Trophoblast cell (in vitro differentiated cells and primary cell): Measurements from ENCODE around the gene PLEKHG3.

ENCODE experiments used
- DNase-seq, 2 donors: peaks; one replicate each; pipeline ENCODE4 v3.0.0-alpha.2; 2016
- H2AFZ ChIP-seq: 2 replicates; pipeline ENCODE4 v1.6.1; 2013; ENCODE audit warnings: low read length, moderate library complexity, mild to moderate bottlenecking; ENCODE audit not compliant: insufficient read depth, poor library complexity
- H2AK5ac ChIP-seq: 2 replicates; pipeline ENCODE4 v1.6.1; 2013; ENCODE audit warnings: mild to moderate bottlenecking, low read length
- H2BK120ac ChIP-seq: 2 replicates; pipeline ENCODE4 v1.6.1; 2013; ENCODE audit warnings: low read length, mild to moderate bottlenecking, moderate library complexity; ENCODE audit not compliant: insufficient read depth, poor library complexity
- H2BK12ac ChIP-seq: 2 replicates; pipeline ENCODE4 v1.6.1; 2013; ENCODE audit warnings: mild to moderate bottlenecking, low read length, moderate library complexity
- H2BK5ac ChIP-seq: 2 replicates; pipeline ENCODE4 v1.6.1; 2013; ENCODE audit warnings: low read length, low read depth, moderate library complexity, mild to moderate bottlenecking; ENCODE audit not compliant: poor library complexity
- H3K14ac ChIP-seq: 2 replicates; pipeline ENCODE4 v1.6.1; 2013; ENCODE audit warnings: mild to moderate bottlenecking, low read length
- H3K18ac ChIP-seq: 2 replicates; pipeline ENCODE4 v1.6.1; 2013; ENCODE audit warnings: mild to moderate bottlenecking, low read length
- H3K23ac ChIP-seq: 2 replicates; pipeline ENCODE4 v1.6.1; 2013; ENCODE audit warnings: low read length
- H3K27ac ChIP-seq: 2 replicates; pipeline ENCODE4 v1.5.1; 2013; ENCODE audit warnings: low read depth, mild to moderate bottlenecking, inconsistent platforms, low read length, moderate library complexity
- H3K27me3 ChIP-seq: 2 replicates; pipeline ENCODE4 v1.6.1; 2013; ENCODE audit warnings: inconsistent platforms, mild to moderate bottlenecking, low read length, moderate library complexity; ENCODE audit not compliant: insufficient read depth
- H3K36me3 ChIP-seq, 2 experiments: 1 replicate in 1 of 2; 2 replicates in 1 of 2; pipeline ENCODE4 v1.6.1; 2013; ENCODE audit warnings: low read length in 2 of 2, mild to moderate bottlenecking in 2 of 2, moderate library complexity in 1 of 2; ENCODE audit not compliant: insufficient read depth in 2 of 2, control insufficient read depth in 1 of 2
- H3K4ac ChIP-seq: 2 replicates; pipeline ENCODE4 v1.6.1; 2013; ENCODE audit warnings: low read depth, mild to moderate bottlenecking, low read length, moderate library complexity
- H3K4me1 ChIP-seq, 2 experiments: 1 replicate in 1 of 2; 2 replicates in 1 of 2; pipeline ENCODE4 v1.6.1; 2013; ENCODE audit warnings: low read length in 2 of 2, mild to moderate bottlenecking in 2 of 2, moderate library complexity in 1 of 2; ENCODE audit not compliant: insufficient read depth in 2 of 2, control insufficient read depth in 1 of 2
- H3K4me2 ChIP-seq: 2 replicates; pipeline ENCODE4 v1.6.1; 2013; ENCODE audit warnings: inconsistent platforms, mild to moderate bottlenecking, low read length, moderate library complexity
- H3K4me3 ChIP-seq: 2 replicates; pipeline ENCODE4 v1.5.1; 2013; ENCODE audit warnings: mild to moderate bottlenecking, low read depth, low read length, inconsistent platforms
- H3K79me1 ChIP-seq: one replicate; pipeline ENCODE4 v1.6.1; 2013; ENCODE audit warnings: low read length
- H3K79me2 ChIP-seq: 2 replicates; pipeline ENCODE4 v1.6.1; 2013; ENCODE audit warnings: low read length, mild to moderate bottlenecking; ENCODE audit not compliant: control insufficient read depth, insufficient read depth, poor library complexity
- H3K9ac ChIP-seq: 2 replicates; pipeline ENCODE4 v1.6.1; 2013; ENCODE audit warnings: mild to moderate bottlenecking, low read length
- H3K9me3 ChIP-seq: 2 replicates; pipeline ENCODE4 v1.6.1; 2013; ENCODE audit warnings: low read depth, mild to moderate bottlenecking, control low read depth, inconsistent platforms, low read length; ENCODE audit not compliant: insufficient read depth
- H4K12ac ChIP-seq: 2 replicates; pipeline ENCODE4 v1.6.1; 2013; ENCODE audit warnings: low read depth, mild to moderate bottlenecking, low read length, moderate library complexity
- H4K8ac ChIP-seq: 2 replicates; pipeline ENCODE4 v1.6.1; 2013; ENCODE audit warnings: low read depth, mild to moderate bottlenecking, low read length, moderate library complexity
- H4K91ac ChIP-seq: one replicate; pipeline ENCODE4 v1.6.1; 2013; ENCODE audit warnings: low read depth, mild to moderate bottlenecking, low read length, moderate library complexity
- WGBS: extraction: QIAGEN DNeasy Blood & Tissue Kit; methylation state at CpG from one replicate; pipeline ENCODE4 v1.1.7; 2013; ENCODE audit warnings: missing lambda C conversion rate; ENCODE audit not compliant: insufficient read length, insufficient coverage; ENCODE audit errors: extremely low coverage; 5-methylcytosine and 5-hydroxymethylcytosine counted together

The PLEKHG3 gene

GRCh38 chr14:64726585-64726890 lies 22.3 kb downstream of the PLEKHG3 start:
- Histone ChIP-seq H2BK5ac (no peak overlapping the region), H3K23ac (no peak overlapping the region)

GRCh38 chr14:64727551-64728071 lies 23.4 kb downstream of the PLEKHG3 start:
- Histone ChIP-seq H3K79me2 (peaks cover 18% of the 10 kb centered on the region), H3K36me3 (peaks cover 52 to 59% of the 10 kb centered on the region in 2 experiments), H3K27me3 (no peaks in the 10 kb centered on the region), H4K12ac (no peak overlapping the region), H2AK5ac (no peak overlapping the region), H3K79me1 (peaks cover 11% of the 10 kb centered on the region), H4K91ac (no peak overlapping the region), H3K4ac (peak overlapping the region; percentile 44), H3K14ac (no peak overlapping the region), H3K18ac (peak overlapping the region; percentile 3), H3K4me2 (no peak overlapping the region), H2BK5ac (no peak overlapping the region), H3K9ac (no peak overlapping the region), H3K9me3 (peaks cover 2% of the 10 kb centered on the region), H4K8ac (no peak overlapping the region), H2BK12ac (no peak overlapping the region), H3K27ac (no peak overlapping the region), H2BK120ac (no peak overlapping the region), H3K4me3 (no peak overlapping the region), H3K23ac (no peak overlapping the region), H2AFZ (no peak overlapping the region), H3K4me1 (peaks cover 31 to 40% of the 10 kb centered on the region in 2 experiments)
- no peak for DNase-seq
- no CpG with 5 or more reads among the region's 22 CpGs for WGBS

More at GRCh38 chr14:64726585-64726890, 22.3 kb downstream of the PLEKHG3 start:
- H3K27ac ChIP-seq = no peak overlapping the region
- peak overlapping the region; percentile 30 for H3K4me2 ChIP-seq
- no peak overlapping the region for H3K14ac ChIP-seq
- H3K79me2 ChIP-seq = peaks cover 21% of the 10 kb centered on the region
- H2AFZ ChIP-seq = no peak overlapping the region
- no peak overlapping the region for H4K8ac ChIP-seq
- peaks cover 44 to 48% of the 10 kb centered on the region in 2 experiments for H3K36me3 ChIP-seq
- H2BK12ac ChIP-seq = no peak overlapping the region
- H3K9ac ChIP-seq = no peak overlapping the region
- H4K12ac ChIP-seq = no peak overlapping the region
- peaks cover 2% of the 10 kb centered on the region for H3K9me3 ChIP-seq
- H3K4me1 ChIP-seq = peaks cover 32 to 42% of the 10 kb centered on the region in 2 experiments
- no peak overlapping the region for H2BK120ac ChIP-seq
- H3K27me3 ChIP-seq = no peaks in the 10 kb centered on the region
- H4K91ac ChIP-seq = no peak overlapping the region
- no peak overlapping the region for H2AK5ac ChIP-seq
- WGBS = no CpG with 5 or more reads among the region's 5 CpGs
- peak; percentile 64 to 69 for DNase-seq
- peaks cover 11% of the 10 kb centered on the region for H3K79me1 ChIP-seq
- H3K4me3 ChIP-seq = no peak overlapping the region
- H3K4ac ChIP-seq = peak overlapping the region; percentile 28
- peak overlapping the region; percentile 39 for H3K18ac ChIP-seq

GRCh38 chr14:64728106-64728505 lies 23.9 kb downstream of the PLEKHG3 start:
- no peaks in the 10 kb centered on the region for H3K27me3 ChIP-seq
- H3K4ac ChIP-seq = peak overlapping the region; percentile 3
- no peak overlapping the region for H3K9ac ChIP-seq

GRCh38 chr14:64728856-64729255 lies 24.6 kb downstream of the PLEKHG3 start:
- H3K27me3 ChIP-seq = no peaks in the 10 kb centered on the region
- no peak overlapping the region for H2BK12ac ChIP-seq
- no CpG with 5 or more reads among the region's 10 CpGs for WGBS
- no peak overlapping the region for H4K8ac ChIP-seq
- no peak overlapping the region for H2BK120ac ChIP-seq
- H3K4ac ChIP-seq = no peak overlapping the region
- no peak overlapping the region for H3K14ac ChIP-seq
- no peak overlapping the region for H4K12ac ChIP-seq
- no peak for DNase-seq
- H3K9ac ChIP-seq = no peak overlapping the region
- H4K91ac ChIP-seq = no peak overlapping the region
- peak overlapping the region; percentile 7 for H2BK5ac ChIP-seq
- H3K4me3 ChIP-seq = no peak overlapping the region
- H3K4me2 ChIP-seq = no peak overlapping the region
- peaks cover 14% of the 10 kb centered on the region for H3K79me2 ChIP-seq
- peaks cover 59 to 64% of the 10 kb centered on the region in 2 experiments for H3K36me3 ChIP-seq
- H3K23ac ChIP-seq = no peak overlapping the region
- peak overlapping the region; percentile 48 for H3K18ac ChIP-seq
- H3K4me1 ChIP-seq = peaks cover 28 to 37% of the 10 kb centered on the region in 2 experiments
- no peak overlapping the region for H2AK5ac ChIP-seq
- H3K27ac ChIP-seq = no peak overlapping the region
- H3K79me1 ChIP-seq = peaks cover 11% of the 10 kb centered on the region
- H2AFZ ChIP-seq = no peak overlapping the region
- H3K9me3 ChIP-seq = no peaks in the 10 kb centered on the region

More at GRCh38 chr14:64728106-64728505, 23.9 kb downstream of the PLEKHG3 start:
- H3K9me3 ChIP-seq = no peaks in the 10 kb centered on the region
- peaks cover 11% of the 10 kb centered on the region for H3K79me1 ChIP-seq
- no peak for DNase-seq
- H3K27ac ChIP-seq = no peak overlapping the region
- no peak overlapping the region for H2BK12ac ChIP-seq
- H3K4me2 ChIP-seq = no peak overlapping the region
- WGBS = no CpG with 5 or more reads among the region's 6 CpGs
- H3K4me1 ChIP-seq = peaks cover 31 to 40% of the 10 kb centered on the region in 2 experiments
- no peak overlapping the region for H3K14ac ChIP-seq
- H2BK5ac ChIP-seq = no peak overlapping the region
- peaks cover 55 to 62% of the 10 kb centered on the region in 2 experiments for H3K36me3 ChIP-seq
- peaks cover 15% of the 10 kb centered on the region for H3K79me2 ChIP-seq
- peak overlapping the region; percentile 4 for H4K91ac ChIP-seq
- no peak overlapping the region for H2AFZ ChIP-seq
- H2AK5ac ChIP-seq = no peak overlapping the region
- no peak overlapping the region for H4K12ac ChIP-seq
- H4K8ac ChIP-seq = no peak overlapping the region
- no peak overlapping the region for H3K4me3 ChIP-seq
- H3K18ac ChIP-seq = no peak overlapping the region
- H2BK120ac ChIP-seq = no peak overlapping the region
- no peak overlapping the region for H3K23ac ChIP-seq
